Measurements from ENCODE around the gene LRRC71.

LRRC71 gene

GRCh38 chr1:156956333-156956732 lies 35.9 kb downstream of the LRRC71 start:
- no peaks in the 10 kb centered on the region for H3K27me3 ChIP-seq (replicated peaks; ENCODE audit: control insufficient read depth, insufficient read depth, low read length)
- H3K36me3 ChIP-seq (ENCODE audit: control insufficient read depth, insufficient read depth, low read length) = peaks cover 22% of the 10 kb centered on the region
- no peak for DNase-seq (ENCODE audit: extremely low read depth, insufficient read length)
- TF ChIP-seq, protein P1, sequence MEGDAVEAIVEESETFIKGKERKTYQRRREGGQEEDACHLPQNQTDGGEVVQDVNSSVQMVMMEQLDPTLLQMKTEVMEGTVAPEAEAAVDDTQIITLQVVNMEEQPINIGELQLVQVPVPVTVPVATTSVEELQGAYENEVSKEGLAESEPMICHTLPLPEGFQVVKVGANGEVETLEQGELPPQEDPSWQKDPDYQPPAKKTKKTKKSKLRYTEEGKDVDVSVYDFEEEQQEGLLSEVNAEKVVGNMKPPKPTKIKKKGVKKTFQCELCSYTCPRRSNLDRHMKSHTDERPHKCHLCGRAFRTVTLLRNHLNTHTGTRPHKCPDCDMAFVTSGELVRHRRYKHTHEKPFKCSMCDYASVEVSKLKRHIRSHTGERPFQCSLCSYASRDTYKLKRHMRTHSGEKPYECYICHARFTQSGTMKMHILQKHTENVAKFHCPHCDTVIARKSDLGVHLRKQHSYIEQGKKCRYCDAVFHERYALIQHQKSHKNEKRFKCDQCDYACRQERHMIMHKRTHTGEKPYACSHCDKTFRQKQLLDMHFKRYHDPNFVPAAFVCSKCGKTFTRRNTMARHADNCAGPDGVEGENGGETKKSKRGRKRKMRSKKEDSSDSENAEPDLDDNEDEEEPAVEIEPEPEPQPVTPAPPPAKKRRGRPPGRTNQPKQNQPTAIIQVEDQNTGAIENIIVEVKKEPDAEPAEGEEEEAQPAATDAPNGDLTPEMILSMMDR (IDR thresholded peaks at IDR 0.05; ENCODE audit: insufficient read depth, low read length, poor library complexity, severe bottlenecking) = no peak
- H3K4me3 ChIP-seq (replicated peaks; ENCODE audit: low read depth, low read length) = no peak overlapping the region

DNA sequence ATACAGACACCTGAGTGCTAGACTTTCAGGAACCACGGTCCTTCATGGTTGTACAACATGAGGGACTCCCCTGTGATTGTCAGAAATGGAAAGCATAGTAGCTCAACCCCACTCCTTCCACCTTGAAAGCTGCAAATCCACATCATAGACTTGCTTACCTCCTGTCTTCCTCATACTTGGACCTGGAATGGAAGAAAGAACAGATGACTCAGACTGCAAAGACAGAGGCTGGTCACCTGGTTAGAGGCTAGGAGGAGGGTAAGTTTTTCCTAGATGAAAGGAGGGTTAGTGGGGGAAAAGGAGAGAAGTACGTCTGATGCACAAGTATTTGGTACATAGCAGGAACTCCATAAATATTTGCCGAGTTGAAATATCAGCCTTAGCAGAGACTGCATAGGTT lies 37.2 kb downstream of the LRRC71 start:
- TF ChIP-seq, protein P1 (IDR thresholded peaks at IDR 0.05; ENCODE audit: insufficient read depth, low read length, poor library complexity, severe bottlenecking) = no peak
- Histone ChIP-seq H3K27me3 (replicated peaks; ENCODE audit: control insufficient read depth, insufficient read depth, low read length) (no peaks in the 10 kb centered on the region), H3K4me3 (replicated peaks; ENCODE audit: low read depth, low read length) (no peak overlapping the region), H3K36me3 (ENCODE audit: control insufficient read depth, insufficient read depth, low read length) (peaks cover 21% of the 10 kb centered on the region)
- no peak for DNase-seq (ENCODE audit: extremely low read depth, insufficient read length)

GRCh38 chr1:156958247-156958714 lies 37.8 kb downstream of the LRRC71 start:
- Histone ChIP-seq H3K27me3 (replicated peaks; ENCODE audit: control insufficient read depth, insufficient read depth, low read length) (no peaks in the 10 kb centered on the region), H3K4me3 (replicated peaks; ENCODE audit: low read depth, low read length) (no peak overlapping the region), H3K36me3 (ENCODE audit: control insufficient read depth, insufficient read depth, low read length) (peaks cover 21% of the 10 kb centered on the region)
- TF ChIP-seq, protein P1 (IDR thresholded peaks at IDR 0.05; ENCODE audit: insufficient read depth, low read length, poor library complexity, severe bottlenecking) = no peak
- DNase-seq (ENCODE audit: extremely low read depth, insufficient read length) = no peak

DNA sequence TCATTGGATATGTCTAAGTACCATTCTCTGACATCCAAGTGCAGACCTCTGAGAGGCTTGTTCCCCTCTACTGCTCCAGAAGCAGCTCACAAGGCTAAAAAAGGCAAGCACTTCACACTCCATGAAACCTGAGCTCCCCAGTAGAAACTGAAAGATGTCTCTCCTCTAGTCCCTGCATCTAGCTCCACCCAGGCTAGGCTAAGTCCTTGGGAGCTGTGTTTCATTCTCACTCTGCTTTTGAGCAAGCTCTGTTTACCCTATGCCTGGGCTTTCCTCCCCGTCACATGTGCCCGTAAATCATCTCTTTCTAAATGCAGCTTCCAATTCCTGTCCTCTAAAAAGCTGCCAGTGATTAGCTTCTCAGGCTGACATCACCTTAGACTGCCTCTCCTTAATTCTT lies 39.0 kb downstream of the LRRC71 start:
- peaks cover 21% of the 10 kb centered on the region for H3K36me3 ChIP-seq (ENCODE audit: control insufficient read depth, insufficient read depth, low read length)
- H3K27me3 ChIP-seq (replicated peaks; ENCODE audit: control insufficient read depth, insufficient read depth, low read length) = no peaks in the 10 kb centered on the region
- DNase-seq (ENCODE audit: extremely low read depth, insufficient read length) = no peak
- TF ChIP-seq, protein P1 (IDR thresholded peaks at IDR 0.05; ENCODE audit: insufficient read depth, low read length, poor library complexity, severe bottlenecking) = no peak
- no peak overlapping the region for H3K4me3 ChIP-seq (replicated peaks; ENCODE audit: low read depth, low read length)

- no peak overlapping the region for H3K4me3 ChIP-seq (replicated peaks; ENCODE audit: low read depth, low read length)
- H3K36me3 ChIP-seq (ENCODE audit: control insufficient read depth, insufficient read depth, low read length) = peaks cover 21% of the 10 kb centered on the region
- no peaks in the 10 kb centered on the region for H3K27me3 ChIP-seq (replicated peaks; ENCODE audit: control insufficient read depth, insufficient read depth, low read length)
- TF ChIP-seq, protein P1 (IDR thresholded peaks at IDR 0.05; ENCODE audit: insufficient read depth, low read length, poor library complexity, severe bottlenecking) = no peak
- no peak for DNase-seq (ENCODE audit: extremely low read depth, insufficient read length)
Measured at GRCh38 chr1:156959925-156960324, 39.5 kb downstream of the LRRC71 start.

DNA sequence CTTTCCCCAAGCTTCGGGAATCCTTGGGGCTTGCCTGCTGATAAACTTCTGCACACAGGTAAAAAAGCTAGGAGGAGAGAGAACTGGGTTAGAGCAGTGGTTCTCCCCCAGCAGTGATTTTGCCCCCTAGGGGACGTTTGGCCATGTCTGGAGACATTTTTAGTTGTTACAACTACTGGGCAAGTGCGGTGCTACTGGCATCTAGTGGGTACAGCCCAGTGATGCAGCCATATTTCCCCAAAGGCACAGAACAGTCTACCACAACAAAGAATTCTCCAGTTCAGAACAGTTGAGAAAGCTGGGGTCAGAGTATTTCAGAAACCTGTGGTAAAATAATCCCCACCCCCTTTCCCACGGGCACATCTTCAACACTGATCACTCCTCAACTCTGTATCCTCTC lies 41.3 kb downstream of the LRRC71 start:
- peaks cover 8% of the 10 kb centered on the region for H3K36me3 ChIP-seq (ENCODE audit: control insufficient read depth, insufficient read depth, low read length)
- no peaks in the 10 kb centered on the region for H3K27me3 ChIP-seq (replicated peaks; ENCODE audit: control insufficient read depth, insufficient read depth, low read length)
- H3K4me3 ChIP-seq (replicated peaks; ENCODE audit: low read depth, low read length) = no peak overlapping the region
- TF ChIP-seq, protein P1 (IDR thresholded peaks at IDR 0.05; ENCODE audit: insufficient read depth, low read length, poor library complexity, severe bottlenecking) = peak; percentile 45
- DNase-seq (ENCODE audit: extremely low read depth, insufficient read length) = no peak
